Measurements from ENCODE around the gene AMOT.

AMOT gene

GRCh38 chrX:112760697-112761096 is 79.9 kb downstream of the AMOT start:
- ChIA-PET CTCF (interaction anchor here (0.7 to 1.1 kb wide), 2 partner anchors 8 to 174 kb away, joined by 3 read pairs; no protein-coding TSS in a partner anchor), POLR2A (no interaction called here)
- Histone ChIP-seq H3K4me1 (ENCODE audit: control insufficient read depth, insufficient read depth, low read length) (no peaks in the 10 kb centered on the region), H3K9me3 (ENCODE audit: control insufficient read depth, insufficient read depth, low read depth, low read length) (no peaks in the 10 kb centered on the region; the same call in 1 of the 2 replicates), H3K4me3 (ENCODE audit: low read depth, low read length) (no peak overlapping the region), H3K36me3 (ENCODE audit: control insufficient read depth in 2 of 2, insufficient read depth in 1 of 2, low read length in 2 of 2) (no peaks in the 10 kb centered on the region), H3K27ac (ENCODE audit: extremely low read depth, low read depth, low read length) (no peak overlapping the region)
- TF ChIP-seq KLF17 (tag by site-specific recombination; IDR thresholded peaks at IDR 0.05), result no peak
- no peak for TF ChIP-seq ZNF629 (tag by site-specific recombination; IDR thresholded peaks at IDR 0.05)
- no peak for TF ChIP-seq ZNF354C (tag by site-specific recombination; IDR thresholded peaks at IDR 0.05; ENCODE audit: borderline replicate concordance, low read depth)
- no peak for TF ChIP-seq ZBTB17 (tag by site-specific recombination; IDR thresholded peaks at IDR 0.05)
- no peak for TF ChIP-seq ZNF202 (tag by site-specific recombination; IDR thresholded peaks at IDR 0.05; ENCODE audit: borderline replicate concordance)
- TF ChIP-seq ZNF302 (tag by site-specific recombination; IDR thresholded peaks at IDR 0.05; ENCODE audit: low read depth), result no peak
- no peak for TF ChIP-seq ZNF596 (tag by site-specific recombination; IDR thresholded peaks at IDR 0.05)
- no peak for TF ChIP-seq REST (tag by site-specific recombination; IDR thresholded peaks at IDR 0.05)
- no peak for TF ChIP-seq YY1 (tag by site-specific recombination; IDR thresholded peaks at IDR 0.05)
- no peak for TF ChIP-seq PATZ1 (tag by site-specific recombination; IDR thresholded peaks at IDR 0.05)
- TF ChIP-seq ZBTB44 (tag by site-specific recombination; IDR thresholded peaks at IDR 0.05), result no peak

- TF ChIP-seq ZNF184 (tag by site-specific recombination; IDR thresholded peaks at IDR 0.05) (no peak), ZNF211 (tag by site-specific recombination; IDR thresholded peaks at IDR 0.05; ENCODE audit: low read depth) (no peak), ZNF529 (tag by site-specific recombination; IDR thresholded peaks at IDR 0.05; ENCODE audit: insufficient replicate concordance) (no peak)
- POLR2A ChIA-PET, result no interaction called here
- no peaks in the 10 kb centered on the region; the same call in 1 of the 2 replicates for H3K9me3 ChIP-seq (ENCODE audit: control insufficient read depth, insufficient read depth, low read depth, low read length)
These were observed 80.7 kb downstream of the AMOT start for GRCh38 chrX:112759966-112760365.

More at GRCh38 chrX:112759966-112760365, 80.7 kb downstream of the AMOT start:
- H3K4me1 ChIP-seq (ENCODE audit: control insufficient read depth, insufficient read depth, low read length), result no peaks in the 10 kb centered on the region
- no peak overlapping the region for H3K27ac ChIP-seq (ENCODE audit: extremely low read depth, low read depth, low read length)
- CTCF ChIA-PET, result no interaction called here
- no peak overlapping the region for H3K4me3 ChIP-seq (ENCODE audit: low read depth, low read length)
- H3K36me3 ChIP-seq (ENCODE audit: control insufficient read depth in 2 of 2, insufficient read depth in 1 of 2, low read length in 2 of 2), result no peaks in the 10 kb centered on the region
